Activated T-cell treated with anti-CD3 and anti-CD28 coated beads, Interleukin-2, amount 50 U/mL, for 24 hours (primary cell): Measurements from ENCODE around the gene CTBP1.

Source experiments
- DNase-seq: peaks from one replicate; pipeline ENCODE4 v3.0.0-alpha.2; 2020
- H3K27ac Mint-ChIP-seq: 2 replicates; pipeline ENCODE4 v1.8.0; 2020; ENCODE audit warnings: mild to moderate bottlenecking, mixed read lengths
- H3K27me3 Mint-ChIP-seq: 2 replicates; pipeline ENCODE4 v1.8.0; 2020; ENCODE audit warnings: mixed read lengths
- H3K36me3 Mint-ChIP-seq: 2 replicates; pipeline ENCODE4 v1.8.0; 2020; ENCODE audit warnings: low read depth, mixed read lengths
- H3K4me1 Mint-ChIP-seq: 2 replicates; pipeline ENCODE4 v1.8.0; 2020; ENCODE audit warnings: low read depth, mixed read lengths
- H3K4me3 Mint-ChIP-seq: 2 replicates; pipeline ENCODE4 v1.8.0; 2020; ENCODE audit warnings: mild to moderate bottlenecking, moderate library complexity, mixed read lengths
- H3K9me3 Mint-ChIP-seq: 2 replicates; pipeline ENCODE4 v1.8.0; 2020; ENCODE audit warnings: mixed read lengths

The CTBP1 gene

GRCh38 chr4:1266881-1267763 is 18.2 kb upstream of the CTBP1 start:
- Mint-ChIP-seq H3K36me3 (peaks cover 1% of the 10 kb centered on the region), H3K27ac (peak overlapping the region; percentile 68)
- DNase-seq = no peak

DNA sequence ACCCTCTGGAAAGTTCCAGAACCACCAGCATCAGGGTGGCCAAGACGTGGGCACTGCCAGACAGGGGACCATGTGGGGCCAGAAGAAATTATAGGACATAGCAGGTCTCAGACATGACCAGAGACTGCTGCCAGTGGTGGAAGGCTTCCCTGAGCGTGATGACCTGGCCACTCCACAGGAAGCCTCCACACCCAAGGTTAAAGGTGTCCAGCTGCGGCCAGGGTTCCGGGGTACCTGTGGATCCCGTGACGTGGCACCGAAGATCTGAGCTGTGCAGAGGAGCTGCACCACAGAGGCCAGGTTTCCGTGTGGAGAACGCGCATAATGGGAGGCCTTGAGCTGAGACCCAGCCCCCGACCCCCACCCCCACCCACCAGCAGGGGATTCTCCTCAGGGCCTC is 16.4 kb upstream of the CTBP1 start:
- Mint-ChIP-seq H3K27ac (no peak overlapping the region), H3K9me3 (no peaks in the 10 kb centered on the region), H3K27me3 (no peaks in the 10 kb centered on the region), H3K36me3 (no peaks in the 10 kb centered on the region), H3K4me3 (no peak overlapping the region), H3K4me1 (peaks cover 22% of the 10 kb centered on the region)
- DNase-seq = peak; percentile 9

More at GRCh38 chr4:1266881-1267763, 18.2 kb upstream of the CTBP1 start:
- peak overlapping the region; percentile 68 for H3K4me3 Mint-ChIP-seq
- no peaks in the 10 kb centered on the region for H3K9me3 Mint-ChIP-seq
- peaks cover 18% of the 10 kb centered on the region for H3K4me1 Mint-ChIP-seq
- H3K27me3 Mint-ChIP-seq = no peaks in the 10 kb centered on the region

- H3K27me3 Mint-ChIP-seq = no peaks in the 10 kb centered on the region
- H3K27ac Mint-ChIP-seq = no peak overlapping the region
- H3K4me1 Mint-ChIP-seq = peaks cover 26% of the 10 kb centered on the region
- peak; percentile 6 for DNase-seq
- no peaks in the 10 kb centered on the region for H3K9me3 Mint-ChIP-seq
- H3K4me3 Mint-ChIP-seq = no peak overlapping the region
- no peaks in the 10 kb centered on the region for H3K36me3 Mint-ChIP-seq
These were observed 16.0 kb upstream of the CTBP1 start for GRCh38 chr4:1264942-1265341.

- no peaks in the 10 kb centered on the region for H3K27me3 Mint-ChIP-seq
- H3K27ac Mint-ChIP-seq = no peak overlapping the region
- peak; percentile 23 for DNase-seq
- no peak overlapping the region for H3K4me3 Mint-ChIP-seq
- peaks cover 5% of the 10 kb centered on the region for H3K36me3 Mint-ChIP-seq
- peaks cover 5% of the 10 kb centered on the region for H3K9me3 Mint-ChIP-seq
- peaks cover 30% of the 10 kb centered on the region for H3K4me1 Mint-ChIP-seq
These were observed 12.4 kb upstream of the CTBP1 start for GRCh38 chr4:1261107-1261928.

GRCh38 chr4:1260418-1261106 is 11.6 kb upstream of the CTBP1 start:
- Mint-ChIP-seq H3K4me3 (no peak overlapping the region), H3K27ac (peak overlapping the region; percentile 31), H3K9me3 (peaks cover 5% of the 10 kb centered on the region), H3K36me3 (peaks cover 5% of the 10 kb centered on the region), H3K27me3 (no peaks in the 10 kb centered on the region), H3K4me1 (peaks cover 37% of the 10 kb centered on the region)
- DNase-seq = peak; percentile 18

DNA sequence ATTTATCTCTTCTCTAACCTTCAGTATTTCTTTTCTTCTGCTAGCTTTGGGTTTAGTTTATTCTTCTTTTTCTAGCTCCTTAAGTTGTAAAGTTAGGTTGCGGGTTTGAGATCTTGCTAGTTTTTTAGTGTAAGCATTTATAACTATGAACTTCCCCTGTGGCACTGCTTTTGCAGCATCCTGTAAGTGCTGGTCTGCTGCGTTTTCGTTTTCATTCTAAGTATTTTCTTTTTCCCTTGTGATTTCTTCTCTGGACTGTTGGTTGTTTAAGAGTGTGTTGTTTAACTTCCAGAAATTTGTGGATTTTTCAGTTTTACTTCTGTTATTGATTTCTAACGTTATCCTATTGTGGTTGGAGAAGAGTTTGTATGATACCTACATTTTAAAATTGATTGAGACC is 11.0 kb upstream of the CTBP1 start:
- Mint-ChIP-seq H3K27me3 (no peaks in the 10 kb centered on the region), H3K4me3 (no peak overlapping the region), H3K36me3 (peaks cover 5% of the 10 kb centered on the region), H3K4me1 (peaks cover 43% of the 10 kb centered on the region), H3K27ac (peak overlapping the region; percentile 31), H3K9me3 (peaks cover 5% of the 10 kb centered on the region)
- DNase-seq = no peak

GRCh38 chr4:1258457-1258856 is 9.5 kb upstream of the CTBP1 start:
- H3K9me3 Mint-ChIP-seq = peaks cover 5% of the 10 kb centered on the region
- DNase-seq = no peak
- H3K27me3 Mint-ChIP-seq = no peaks in the 10 kb centered on the region
- H3K36me3 Mint-ChIP-seq = peaks cover 10% of the 10 kb centered on the region
- H3K27ac Mint-ChIP-seq = no peak overlapping the region
- no peak overlapping the region for H3K4me3 Mint-ChIP-seq
- H3K4me1 Mint-ChIP-seq = peaks cover 58% of the 10 kb centered on the region

DNA sequence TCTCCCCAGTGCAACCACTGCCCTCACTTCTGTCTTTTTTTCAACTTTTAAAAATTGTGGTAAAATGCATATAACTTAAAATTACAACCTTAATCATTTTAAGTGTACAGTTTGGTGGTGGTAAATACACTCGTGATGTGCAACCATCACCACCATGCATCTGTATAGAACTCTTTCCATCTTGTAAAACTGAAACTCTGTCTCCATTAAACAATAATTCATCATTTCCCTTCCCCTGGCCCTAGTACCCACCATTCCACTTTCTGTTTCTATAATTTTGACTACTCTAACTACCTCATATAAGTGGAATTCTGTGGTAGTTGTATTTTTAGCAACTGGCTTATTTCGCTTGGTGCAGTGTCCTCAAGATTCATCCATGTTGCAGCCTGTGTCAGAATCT is 6.8 kb upstream of the CTBP1 start:
- Mint-ChIP-seq H3K9me3 (peaks cover 5% of the 10 kb centered on the region), H3K36me3 (peaks cover 36% of the 10 kb centered on the region), H3K4me1 (peaks cover 84% of the 10 kb centered on the region), H3K27ac (peak overlapping the region; percentile 84), H3K27me3 (no peaks in the 10 kb centered on the region), H3K4me3 (no peak overlapping the region)
- DNase-seq = no peak

GRCh38 chr4:1255151-1255550 is 6.2 kb upstream of the CTBP1 start:
- peak; percentile 18 for DNase-seq
- no peak overlapping the region for H3K4me3 Mint-ChIP-seq
- peaks cover 42% of the 10 kb centered on the region for H3K36me3 Mint-ChIP-seq
- H3K9me3 Mint-ChIP-seq = peaks cover 5% of the 10 kb centered on the region
- H3K27ac Mint-ChIP-seq = peak overlapping the region; percentile 84
- H3K4me1 Mint-ChIP-seq = peaks cover 84% of the 10 kb centered on the region
- no peaks in the 10 kb centered on the region for H3K27me3 Mint-ChIP-seq

DNA sequence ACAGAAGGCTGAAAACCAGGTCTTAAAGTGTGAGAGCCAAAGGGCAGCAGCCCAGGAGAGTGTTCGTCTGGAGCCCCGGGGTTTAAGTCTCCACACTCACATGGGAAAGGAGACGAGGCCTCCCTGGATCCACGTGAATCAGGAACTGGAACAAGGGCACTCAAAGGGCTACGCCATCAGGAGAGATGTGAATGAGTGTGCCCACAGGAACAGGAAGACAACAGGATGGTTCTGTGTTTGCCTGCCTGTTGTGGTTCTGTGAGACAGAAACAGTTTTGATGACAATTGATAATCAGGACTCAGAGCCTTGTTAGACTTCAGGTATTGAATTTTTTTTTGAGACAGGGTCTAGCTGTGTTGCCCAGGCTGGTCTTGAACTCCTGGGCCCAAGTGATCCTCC is 4.9 kb upstream of the CTBP1 start:
- Mint-ChIP-seq H3K4me3 (peak overlapping the region; percentile 24), H3K36me3 (peaks cover 49% of the 10 kb centered on the region), H3K27ac (peak overlapping the region; percentile 63), H3K27me3 (no peaks in the 10 kb centered on the region), H3K4me1 (peaks cover 79% of the 10 kb centered on the region), H3K9me3 (peaks cover 5% of the 10 kb centered on the region)
- DNase-seq = peak; percentile 36

DNA sequence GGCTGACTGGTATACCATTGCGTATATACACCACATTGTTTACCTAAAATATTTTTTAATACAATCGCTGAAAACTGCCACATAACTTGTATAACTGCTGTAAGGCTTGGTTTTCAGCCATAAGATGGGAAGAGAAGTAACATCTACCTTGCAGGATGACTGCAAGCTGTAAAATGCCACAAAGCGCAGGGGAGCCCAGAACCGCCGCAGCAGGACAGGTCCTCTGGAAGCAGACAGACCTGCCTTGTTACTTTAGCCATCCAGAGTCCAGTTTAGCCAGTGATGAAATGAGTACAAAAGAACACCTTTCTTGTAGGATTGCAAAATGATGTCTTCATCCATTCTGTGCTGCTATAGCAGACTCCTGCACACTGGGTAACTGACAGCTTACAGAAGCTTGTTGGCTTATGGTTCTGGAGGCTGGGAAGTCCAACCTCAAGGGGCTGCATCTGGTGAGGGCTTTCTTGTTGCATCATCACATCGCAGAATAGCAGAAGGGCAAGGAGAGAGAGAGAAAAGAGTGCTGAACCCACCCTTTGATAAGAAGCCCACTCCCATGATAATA is 4.1 kb upstream of the CTBP1 start:
- H3K27ac Mint-ChIP-seq = peak overlapping the region; percentile 63
- H3K4me3 Mint-ChIP-seq = peak overlapping the region; percentile 33
- peaks cover 2% of the 10 kb centered on the region for H3K9me3 Mint-ChIP-seq
- H3K27me3 Mint-ChIP-seq = no peaks in the 10 kb centered on the region
- peaks cover 45% of the 10 kb centered on the region for H3K36me3 Mint-ChIP-seq
- H3K4me1 Mint-ChIP-seq = peaks cover 73% of the 10 kb centered on the region
- peak; percentile 21 for DNase-seq

DNA sequence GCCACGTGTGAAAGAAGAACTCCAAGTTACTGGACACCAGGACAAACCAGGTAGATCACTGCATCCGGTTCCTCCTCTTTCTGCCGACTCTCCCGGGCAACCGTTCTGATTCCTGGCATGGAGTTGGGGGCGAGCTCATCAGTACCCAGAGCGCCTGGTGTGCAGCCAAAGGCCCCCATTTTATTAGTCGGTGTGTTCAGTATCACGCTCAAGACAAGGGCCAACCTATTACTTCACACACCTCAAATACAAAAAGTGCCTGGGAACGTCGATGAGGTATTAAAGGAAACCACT is 2.8 kb upstream of the CTBP1 start:
- H3K27ac Mint-ChIP-seq = peak overlapping the region; percentile 97
- no peaks in the 10 kb centered on the region for H3K27me3 Mint-ChIP-seq
- H3K4me3 Mint-ChIP-seq = peak overlapping the region; percentile 87
- no peaks in the 10 kb centered on the region for H3K9me3 Mint-ChIP-seq
- DNase-seq = peak; percentile 25
- H3K36me3 Mint-ChIP-seq = peaks cover 52% of the 10 kb centered on the region
- H3K4me1 Mint-ChIP-seq = peaks cover 74% of the 10 kb centered on the region

GRCh38 chr4:1250921-1251772 is 2.2 kb upstream of the CTBP1 start:
- H3K36me3 Mint-ChIP-seq = peaks cover 57% of the 10 kb centered on the region
- peak; percentile 30 for DNase-seq

GRCh38 chr4:1250527-1250812 is 1.5 kb upstream of the CTBP1 start:
- peaks cover 63% of the 10 kb centered on the region for H3K36me3 Mint-ChIP-seq
- peaks cover 74% of the 10 kb centered on the region for H3K4me1 Mint-ChIP-seq
- H3K27me3 Mint-ChIP-seq = no peaks in the 10 kb centered on the region
- H3K4me3 Mint-ChIP-seq = peak overlapping the region; percentile 87
- H3K27ac Mint-ChIP-seq = peak overlapping the region; percentile 97
- DNase-seq = no peak
- no peaks in the 10 kb centered on the region for H3K9me3 Mint-ChIP-seq

More at GRCh38 chr4:1250921-1251772, 2.2 kb upstream of the CTBP1 start:
- Mint-ChIP-seq H3K27ac (peak overlapping the region; percentile 97), H3K9me3 (no peaks in the 10 kb centered on the region), H3K4me3 (peak overlapping the region; percentile 87), H3K4me1 (peaks cover 74% of the 10 kb centered on the region), H3K27me3 (no peaks in the 10 kb centered on the region)
